ENCODE data around the gene MIPOL1. TPM values are rescaled to one million over a fixed set of nuclear protein-coding genes. Genes with fewer than 3 reads are reported as not detected.

Gene MIPOL1
- total and polyA plus RNA-seq, 2 of the 13 experiments (the other 11 are each of a cell fraction or from before 2014, with no cell fraction given) = 8.6 to 34.2 TPM

DNA sequence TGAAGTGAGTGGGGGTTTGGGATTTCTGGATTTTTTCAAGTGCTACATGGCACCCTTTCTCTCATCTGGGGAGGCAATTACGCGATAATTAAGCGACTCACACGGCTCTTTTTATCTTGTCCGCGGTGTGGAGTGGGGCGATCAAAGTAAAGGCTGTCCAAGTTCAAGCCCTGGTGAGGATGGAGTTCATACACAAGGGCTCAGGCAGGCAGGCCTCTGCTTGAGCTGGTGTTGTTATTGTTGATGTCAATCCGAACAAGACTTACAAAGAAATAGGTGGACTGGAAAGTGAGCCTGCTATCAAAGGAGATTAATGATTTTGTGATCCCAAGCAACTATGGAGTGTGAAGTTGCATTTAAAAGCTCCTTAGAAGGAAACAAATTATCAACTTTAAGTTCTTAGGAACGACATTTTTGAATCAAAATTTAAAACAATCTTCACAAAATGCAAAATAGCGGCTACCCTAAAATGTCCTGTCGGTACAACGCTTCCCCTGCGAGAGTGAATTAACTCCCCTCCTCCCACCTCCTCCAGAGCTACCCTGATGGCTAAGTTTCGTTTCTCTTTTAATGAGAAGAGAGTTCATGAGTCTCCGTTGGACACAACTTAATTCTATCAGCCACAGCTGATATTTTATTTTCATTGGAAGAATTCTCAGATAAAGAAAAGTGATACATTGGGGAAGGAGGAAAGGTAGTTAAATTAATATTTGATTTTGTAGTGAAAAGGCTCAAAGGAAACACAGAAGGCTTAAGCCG, 391.4 kb downstream of the MIPOL1 start (continued):
- TF ChIP-seq, protein P1, sequence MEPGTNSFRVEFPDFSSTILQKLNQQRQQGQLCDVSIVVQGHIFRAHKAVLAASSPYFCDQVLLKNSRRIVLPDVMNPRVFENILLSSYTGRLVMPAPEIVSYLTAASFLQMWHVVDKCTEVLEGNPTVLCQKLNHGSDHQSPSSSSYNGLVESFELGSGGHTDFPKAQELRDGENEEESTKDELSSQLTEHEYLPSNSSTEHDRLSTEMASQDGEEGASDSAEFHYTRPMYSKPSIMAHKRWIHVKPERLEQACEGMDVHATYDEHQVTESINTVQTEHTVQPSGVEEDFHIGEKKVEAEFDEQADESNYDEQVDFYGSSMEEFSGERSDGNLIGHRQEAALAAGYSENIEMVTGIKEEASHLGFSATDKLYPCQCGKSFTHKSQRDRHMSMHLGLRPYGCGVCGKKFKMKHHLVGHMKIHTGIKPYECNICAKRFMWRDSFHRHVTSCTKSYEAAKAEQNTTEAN (CRISPR knock-in tag; conservative IDR thresholded peaks at IDR 0.05) = peak; percentile 65; the same call in 1 of the 2 replicates
- TF ChIP-seq ZKSCAN5 (CRISPR knock-in tag; IDR thresholded peaks at IDR 0.05) (no peak), ZZZ3 (CRISPR knock-in tag; IDR thresholded peaks at IDR 0.05; ENCODE audit: borderline replicate concordance) (0 out of 2 replicates have a peak, but pooled peaks have one; percentile 44), ZNF792 (CRISPR knock-in tag; IDR thresholded peaks at IDR 0.05) (0 out of 2 replicates have a peak, but pooled peaks have one; percentile 19), ELF4 (CRISPR knock-in tag; IDR thresholded peaks at IDR 0.05; ENCODE audit: borderline replicate concordance) (peak; percentile 49; the same call in 1 of the 2 replicates), ZNF552 (CRISPR knock-in tag; IDR thresholded peaks at IDR 0.05; ENCODE audit: borderline replicate concordance) (no peak), SIN3A (IDR thresholded peaks at IDR 0.05; ENCODE audit: borderline replicate concordance, low read depth, low read length) (peak; percentile 20; the same call in 1 of the 2 replicates), ZNF569 (CRISPR knock-in tag; IDR thresholded peaks at IDR 0.05; ENCODE audit: borderline replicate concordance) (no peak), SATB2 (CRISPR knock-in tag; IDR thresholded peaks at IDR 0.05) (0 out of 2 replicates have a peak, but pooled peaks have one; percentile 39), SAP130 (CRISPR knock-in tag; IDR thresholded peaks at IDR 0.05; ENCODE audit: low read depth) (peak; percentile 21; the same call in 1 of the 2 replicates), MXD4 (CRISPR knock-in tag; IDR thresholded peaks at IDR 0.05) (0 out of 2 replicates have a peak, but pooled peaks have one; percentile 20), CCDC6 (CRISPR knock-in tag; IDR thresholded peaks at IDR 0.05) (0 out of 2 replicates have a peak, but pooled peaks have one; percentile 20)
- TF ChIP-seq, protein P2, sequence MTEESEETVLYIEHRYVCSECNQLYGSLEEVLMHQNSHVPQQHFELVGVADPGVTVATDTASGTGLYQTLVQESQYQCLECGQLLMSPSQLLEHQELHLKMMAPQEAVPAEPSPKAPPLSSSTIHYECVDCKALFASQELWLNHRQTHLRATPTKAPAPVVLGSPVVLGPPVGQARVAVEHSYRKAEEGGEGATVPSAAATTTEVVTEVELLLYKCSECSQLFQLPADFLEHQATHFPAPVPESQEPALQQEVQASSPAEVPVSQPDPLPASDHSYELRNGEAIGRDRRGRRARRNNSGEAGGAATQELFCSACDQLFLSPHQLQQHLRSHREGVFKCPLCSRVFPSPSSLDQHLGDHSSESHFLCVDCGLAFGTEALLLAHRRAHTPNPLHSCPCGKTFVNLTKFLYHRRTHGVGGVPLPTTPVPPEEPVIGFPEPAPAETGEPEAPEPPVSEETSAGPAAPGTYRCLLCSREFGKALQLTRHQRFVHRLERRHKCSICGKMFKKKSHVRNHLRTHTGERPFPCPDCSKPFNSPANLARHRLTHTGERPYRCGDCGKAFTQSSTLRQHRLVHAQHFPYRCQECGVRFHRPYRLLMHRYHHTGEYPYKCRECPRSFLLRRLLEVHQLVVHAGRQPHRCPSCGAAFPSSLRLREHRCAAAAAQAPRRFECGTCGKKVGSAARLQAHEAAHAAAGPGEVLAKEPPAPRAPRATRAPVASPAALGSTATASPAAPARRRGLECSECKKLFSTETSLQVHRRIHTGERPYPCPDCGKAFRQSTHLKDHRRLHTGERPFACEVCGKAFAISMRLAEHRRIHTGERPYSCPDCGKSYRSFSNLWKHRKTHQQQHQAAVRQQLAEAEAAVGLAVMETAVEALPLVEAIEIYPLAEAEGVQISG (CRISPR knock-in tag; IDR thresholded peaks at IDR 0.05) = no peak; the same call in 1 of the 2 replicates
- TF ChIP-seq, protein P3, sequence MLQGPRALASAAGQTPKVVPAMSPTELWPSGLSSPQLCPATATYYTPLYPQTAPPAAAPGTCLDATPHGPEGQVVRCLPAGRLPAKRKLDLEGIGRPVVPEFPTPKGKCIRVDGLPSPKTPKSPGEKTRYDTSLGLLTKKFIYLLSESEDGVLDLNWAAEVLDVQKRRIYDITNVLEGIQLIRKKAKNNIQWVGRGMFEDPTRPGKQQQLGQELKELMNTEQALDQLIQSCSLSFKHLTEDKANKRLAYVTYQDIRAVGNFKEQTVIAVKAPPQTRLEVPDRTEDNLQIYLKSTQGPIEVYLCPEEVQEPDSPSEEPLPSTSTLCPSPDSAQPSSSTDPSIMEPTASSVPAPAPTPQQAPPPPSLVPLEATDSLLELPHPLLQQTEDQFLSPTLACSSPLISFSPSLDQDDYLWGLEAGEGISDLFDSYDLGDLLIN (CRISPR knock-in tag; IDR thresholded peaks at IDR 0.05; ENCODE audit: borderline replicate concordance) = no peak
- TF ChIP-seq, protein P4, sequence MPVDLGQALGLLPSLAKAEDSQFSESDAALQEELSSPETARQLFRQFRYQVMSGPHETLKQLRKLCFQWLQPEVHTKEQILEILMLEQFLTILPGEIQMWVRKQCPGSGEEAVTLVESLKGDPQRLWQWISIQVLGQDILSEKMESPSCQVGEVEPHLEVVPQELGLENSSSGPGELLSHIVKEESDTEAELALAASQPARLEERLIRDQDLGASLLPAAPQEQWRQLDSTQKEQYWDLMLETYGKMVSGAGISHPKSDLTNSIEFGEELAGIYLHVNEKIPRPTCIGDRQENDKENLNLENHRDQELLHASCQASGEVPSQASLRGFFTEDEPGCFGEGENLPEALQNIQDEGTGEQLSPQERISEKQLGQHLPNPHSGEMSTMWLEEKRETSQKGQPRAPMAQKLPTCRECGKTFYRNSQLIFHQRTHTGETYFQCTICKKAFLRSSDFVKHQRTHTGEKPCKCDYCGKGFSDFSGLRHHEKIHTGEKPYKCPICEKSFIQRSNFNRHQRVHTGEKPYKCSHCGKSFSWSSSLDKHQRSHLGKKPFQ (CRISPR knock-in tag; IDR thresholded peaks at IDR 0.05; ENCODE audit: insufficient replicate concordance) = peak; percentile 56
